GM18508 (cell line): ENCODE measurements around the gene GMCL1.
"Not testable (repeated sequence)": the region's sequence is repeated elsewhere in the genome, so short reads cannot be mapped to it uniquely, and the experiment has no call there.

Experiments used
- ATAC-seq: cut with Tn5 transposase; IDR thresholded peaks from one replicate; pipeline ENCODE4 v1.9.1; 2021; ENCODE audit warnings: moderate number of reproducible peaks; ENCODE audit not compliant: insufficient read depth, unreplicated experiment

The GMCL1 gene, protein sequence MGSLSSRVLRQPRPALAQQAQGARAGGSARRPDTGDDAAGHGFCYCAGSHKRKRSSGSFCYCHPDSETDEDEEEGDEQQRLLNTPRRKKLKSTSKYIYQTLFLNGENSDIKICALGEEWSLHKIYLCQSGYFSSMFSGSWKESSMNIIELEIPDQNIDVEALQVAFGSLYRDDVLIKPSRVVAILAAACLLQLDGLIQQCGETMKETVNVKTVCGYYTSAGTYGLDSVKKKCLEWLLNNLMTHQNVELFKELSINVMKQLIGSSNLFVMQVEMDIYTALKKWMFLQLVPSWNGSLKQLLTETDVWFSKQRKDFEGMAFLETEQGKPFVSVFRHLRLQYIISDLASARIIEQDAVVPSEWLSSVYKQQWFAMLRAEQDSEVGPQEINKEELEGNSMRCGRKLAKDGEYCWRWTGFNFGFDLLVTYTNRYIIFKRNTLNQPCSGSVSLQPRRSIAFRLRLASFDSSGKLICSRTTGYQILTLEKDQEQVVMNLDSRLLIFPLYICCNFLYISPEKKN

GRCh38 chr2:69829256-69830044, at the start of gene GMCL1:
Gene GMCL1, plus strand, starts transcription at chr2:69829660. Its CDS starts 233 bp downstream, at chr2:69829893.
- ATAC-seq: peak; percentile 64

DNA sequence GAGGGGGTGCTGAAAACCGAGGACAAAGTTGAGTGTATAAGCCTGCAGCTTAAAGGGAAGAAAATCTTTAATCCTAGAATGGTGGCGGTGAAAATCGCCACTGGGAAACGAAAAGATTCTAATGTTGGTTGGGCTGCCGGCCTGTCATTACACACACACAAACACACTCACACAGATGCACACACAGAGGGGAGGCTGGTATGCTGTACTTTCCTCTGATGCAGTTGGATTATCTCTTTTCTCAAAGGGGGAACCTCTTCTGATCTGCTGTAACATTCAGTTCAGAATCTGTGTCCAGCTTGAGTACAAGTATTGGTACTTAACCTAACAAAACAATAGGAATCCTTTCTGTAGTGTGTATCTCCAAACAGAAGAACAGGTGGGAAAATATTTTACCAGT, 48.5 kb upstream of the GMCL1 start:
- no peak for ATAC-seq

DNA sequence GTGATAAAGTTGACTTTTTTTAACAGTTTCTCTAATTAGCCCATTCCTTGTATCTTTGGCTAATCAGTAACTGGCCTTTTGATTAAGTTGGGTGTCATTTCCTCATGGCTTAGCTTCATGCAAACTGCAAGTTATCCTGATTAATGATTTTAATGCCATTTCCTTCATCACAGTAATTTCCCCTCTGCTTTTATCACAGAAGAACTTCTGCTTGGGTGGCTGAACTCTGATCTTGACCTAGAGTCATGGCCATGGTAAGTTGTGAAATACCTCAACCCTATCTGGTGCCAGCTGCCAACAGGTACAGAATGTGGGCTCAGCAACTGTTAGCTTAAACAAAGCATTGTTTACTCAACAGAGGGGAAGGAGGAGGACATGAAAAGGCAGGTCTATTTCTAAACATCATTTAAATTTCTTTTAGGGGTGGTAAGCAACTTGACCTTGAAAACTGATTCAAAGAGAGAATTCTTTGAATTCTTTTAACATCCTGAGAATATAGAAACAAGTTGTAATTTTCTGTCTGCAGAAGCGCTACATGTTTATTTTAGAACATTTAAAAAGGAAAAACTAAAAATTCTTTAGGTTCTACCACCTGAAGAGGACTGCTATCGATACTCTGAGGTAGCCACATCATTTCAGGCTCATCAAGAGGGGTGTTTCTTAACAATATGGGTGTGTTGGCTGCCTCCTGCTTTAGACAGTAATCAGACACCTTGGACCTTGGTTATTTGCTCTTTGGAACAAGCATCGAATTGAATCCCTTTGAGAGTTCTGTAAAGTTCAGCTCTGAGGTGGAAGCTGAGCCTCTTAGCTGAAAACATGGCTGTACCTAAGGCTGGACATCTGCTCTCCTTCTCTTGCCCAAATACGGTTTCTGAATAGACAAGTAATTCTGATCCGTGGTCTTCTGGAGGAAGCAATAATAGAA, 47.9 kb upstream of the GMCL1 start:
- ATAC-seq: no peak

DNA sequence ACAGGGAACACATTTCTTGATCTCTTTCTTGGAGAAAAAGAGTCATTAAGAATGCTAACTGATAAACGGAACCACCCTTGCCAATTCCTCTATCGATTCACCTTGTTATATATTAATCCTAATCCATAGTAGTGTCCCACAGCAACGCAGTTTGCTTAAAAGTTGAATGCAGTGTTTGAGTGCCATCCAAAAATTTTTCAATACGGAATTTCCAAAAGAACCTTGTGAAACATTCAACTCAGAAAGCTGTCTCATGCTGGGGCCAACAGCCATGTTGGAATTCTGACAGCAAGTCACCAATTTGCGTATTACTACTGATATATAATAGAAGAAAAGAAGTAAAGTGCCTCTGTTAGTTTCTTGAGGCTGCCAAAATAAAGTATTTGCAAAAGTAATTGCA, 45.2 kb upstream of the GMCL1 start:
- ATAC-seq: no peak

DNA sequence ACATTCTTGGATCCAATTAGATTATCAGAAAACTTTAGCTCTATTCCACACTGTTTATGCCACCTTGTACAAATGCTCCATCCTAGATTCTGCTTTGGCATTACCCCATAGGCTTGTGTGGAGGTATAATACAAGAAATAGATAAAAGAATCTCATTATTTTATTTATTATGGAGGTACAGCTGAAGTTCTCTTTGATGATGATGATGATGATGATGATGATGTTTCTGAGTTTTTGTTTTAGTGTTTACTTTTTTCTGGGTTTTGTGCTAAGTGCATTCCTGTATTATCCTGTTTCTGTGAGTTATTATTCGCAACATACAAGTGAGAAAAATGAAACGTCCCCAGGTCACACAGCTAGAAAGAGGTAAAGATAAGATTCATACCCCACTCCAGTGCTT, 44.1 kb upstream of the GMCL1 start:
- no peak for ATAC-seq

DNA sequence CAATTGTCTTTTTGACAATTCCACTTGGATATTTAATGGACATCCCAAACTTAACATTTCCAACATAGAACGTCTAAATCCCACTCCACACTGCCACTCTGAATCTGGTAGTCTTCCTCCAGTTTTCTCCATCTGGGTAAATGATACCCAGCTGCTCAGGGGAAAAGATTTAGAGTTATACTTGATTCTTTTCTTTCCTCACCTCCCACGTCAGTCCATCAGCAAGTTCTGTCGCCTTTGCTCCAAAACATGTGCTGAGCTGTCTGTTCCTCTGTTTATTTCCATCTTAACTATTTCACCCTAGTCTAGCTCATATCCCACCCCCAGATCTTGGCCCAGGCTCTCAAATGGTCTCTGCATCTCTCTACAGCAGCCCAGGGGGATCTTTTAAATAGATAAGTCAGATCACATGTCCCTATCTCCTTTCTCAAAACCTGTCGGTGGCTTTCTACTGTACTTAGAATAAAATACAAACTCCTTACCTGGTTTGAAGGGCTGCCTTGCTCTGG, 43.4 kb upstream of the GMCL1 start:
- no peak for ATAC-seq

- no peak for ATAC-seq
These were observed 40.2 kb upstream of the GMCL1 start for GRCh38 chr2:69789175-69789721.

DNA sequence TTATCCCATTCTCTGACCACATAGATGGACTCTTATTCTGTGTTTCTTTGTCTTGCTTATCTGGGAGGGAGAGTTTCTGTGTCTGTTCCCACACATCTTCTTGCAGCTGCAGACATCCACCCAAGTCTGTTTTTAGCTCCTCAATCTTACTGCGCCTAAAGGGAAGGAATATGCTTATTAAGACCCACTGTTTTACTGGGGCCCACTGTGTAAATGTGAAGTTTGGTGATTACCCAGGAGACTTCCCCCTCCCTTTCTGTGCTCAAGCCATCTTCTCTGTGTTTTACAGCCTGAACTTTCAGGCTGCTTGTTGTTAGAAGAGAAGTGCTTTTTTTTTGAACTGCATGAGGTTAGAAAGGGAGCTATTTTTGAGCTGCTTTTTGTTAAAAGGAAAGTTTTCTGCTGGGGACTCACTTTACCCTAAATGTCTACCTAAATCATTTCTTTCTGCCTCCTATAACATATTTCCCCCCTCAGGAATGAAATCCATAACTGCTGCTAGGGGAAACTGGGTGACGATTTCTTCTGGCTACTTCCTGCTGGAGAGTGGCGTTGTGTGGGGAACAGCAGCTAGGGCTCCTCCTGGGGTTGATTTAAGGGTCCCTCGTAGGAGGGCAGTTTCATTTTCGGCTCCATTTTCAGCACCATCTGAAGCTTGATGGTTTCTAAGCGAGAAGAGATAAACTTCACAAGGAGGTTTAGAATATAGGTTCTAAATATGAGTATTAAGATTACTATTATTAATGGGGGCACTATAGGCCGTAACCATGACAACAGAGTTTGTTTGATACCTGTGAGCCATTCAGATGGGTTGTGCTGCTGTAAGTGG, 39.5 kb upstream of the GMCL1 start:
- ATAC-seq: no peak

- no peak for ATAC-seq
These were observed 38.9 kb upstream of the GMCL1 start for GRCh38 chr2:69790601-69790959.

GRCh38 chr2:69791045-69791444, 38.4 kb upstream of the GMCL1 start:
- no peak for ATAC-seq

GRCh38 chr2:69796174-69796573, 33.3 kb upstream of the GMCL1 start:
- ATAC-seq: no peak

GRCh38 chr2:69797235-69797634, 32.2 kb upstream of the GMCL1 start:
- ATAC-seq: no peak

DNA sequence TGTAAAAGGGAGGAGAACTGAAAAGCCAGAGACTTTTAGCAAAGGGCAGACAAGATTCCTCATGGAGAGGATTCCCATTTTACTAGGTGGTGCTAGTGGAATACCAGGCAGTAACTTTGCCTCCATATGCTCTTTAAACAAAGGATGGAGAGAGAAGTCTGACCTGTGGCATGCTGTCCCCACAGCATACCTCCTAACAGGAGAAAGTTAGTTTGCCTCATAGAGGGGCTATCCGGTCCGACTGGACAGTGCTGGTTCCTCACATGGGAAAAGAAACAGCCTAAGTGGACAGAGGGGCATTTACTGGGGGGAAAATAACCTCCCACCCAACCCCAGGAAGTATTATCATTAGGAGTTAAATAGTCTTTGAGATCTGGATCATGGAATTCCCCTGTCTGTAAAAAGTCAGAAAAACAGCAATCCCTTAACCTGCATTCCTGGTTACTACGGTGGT, 31.6 kb upstream of the GMCL1 start:
- no peak for ATAC-seq

DNA sequence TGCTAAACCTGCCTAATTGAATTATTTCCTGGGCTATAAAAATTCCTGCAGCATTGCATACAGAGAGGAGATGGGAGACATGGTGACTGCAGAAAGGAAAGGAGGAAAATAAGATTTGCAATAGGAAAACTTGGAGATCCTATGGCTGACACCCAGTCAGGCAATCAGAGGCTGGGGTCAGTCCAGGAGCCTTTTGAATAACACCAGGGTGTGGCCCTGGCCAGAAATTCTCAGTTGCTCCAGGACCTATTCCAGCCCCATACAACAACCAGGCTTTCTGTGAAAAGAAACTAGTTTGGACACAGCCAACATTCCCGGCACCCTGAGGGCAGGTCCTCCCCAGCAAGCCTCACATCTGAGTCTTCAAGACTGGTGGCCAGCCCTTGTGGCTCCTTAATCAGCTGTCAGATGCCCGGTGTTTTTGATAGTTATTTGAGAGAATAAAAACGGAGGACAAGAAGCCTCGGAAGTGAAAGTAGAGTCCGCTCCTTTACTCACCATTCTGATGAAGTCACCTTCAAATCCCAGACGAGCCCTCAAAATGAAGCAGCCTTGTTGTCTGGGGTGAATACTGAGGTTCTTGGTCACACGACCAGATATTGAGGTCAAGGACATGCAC, 31.1 kb upstream of the GMCL1 start:
- no peak for ATAC-seq

DNA sequence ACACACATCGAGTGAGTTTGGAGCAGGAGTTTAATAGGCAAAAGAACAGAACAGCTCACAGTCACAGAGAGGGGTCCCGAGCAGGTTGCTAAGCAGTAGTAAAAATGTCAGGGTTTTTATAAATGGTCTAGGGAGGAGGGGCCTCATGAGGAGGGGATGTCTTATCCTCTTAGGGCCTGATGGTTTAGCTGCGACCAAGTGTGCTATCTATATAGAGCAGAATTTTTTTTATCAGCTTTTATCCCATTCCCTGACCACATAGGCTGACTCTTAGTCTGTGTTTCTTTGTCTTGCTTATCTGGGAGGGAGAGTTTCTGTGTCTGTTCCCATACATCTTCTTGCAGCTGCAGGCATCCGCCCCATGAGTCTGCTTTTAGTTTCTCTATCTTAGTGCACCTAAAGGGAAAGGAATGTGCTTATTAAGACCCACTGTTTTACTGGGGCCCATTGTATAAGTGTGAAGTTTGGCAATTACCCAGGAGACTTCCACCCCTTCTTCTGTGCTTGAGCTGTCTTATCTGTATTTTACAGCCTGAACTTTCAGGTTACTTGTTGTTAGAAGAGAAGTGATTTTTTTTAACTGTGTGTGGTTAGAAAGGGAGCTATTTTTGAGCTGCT, 30.4 kb upstream of the GMCL1 start:
- ATAC-seq: no peak

GRCh38 chr2:69801745-69802290, 27.6 kb upstream of the GMCL1 start:
- ATAC-seq: no peak

- ATAC-seq: not testable (repeated sequence)
These were observed 26.6 kb upstream of the GMCL1 start for GRCh38 chr2:69802781-69803367.
